ENCODE data around the gene OAT. TPM values are rescaled to one million over a fixed set of nuclear protein-coding genes. Genes with fewer than 3 reads are reported as not detected.

Gene OAT
- total RNA-seq, 1 donor from 2014 or later, result 54.2 TPM

GRCh38 chr10:124351481-124352220 is 67.1 kb downstream of the OAT start:
- H3K4me1 ChIP-seq, result peaks cover 10% of the 10 kb centered on the region
- H3K4me3 ChIP-seq, result no peak overlapping the region
- H3K9me3 ChIP-seq, result no peaks in the 10 kb centered on the region
- no peaks in the 10 kb centered on the region for H3K36me3 ChIP-seq
- TF ChIP-seq, protein P1, sequence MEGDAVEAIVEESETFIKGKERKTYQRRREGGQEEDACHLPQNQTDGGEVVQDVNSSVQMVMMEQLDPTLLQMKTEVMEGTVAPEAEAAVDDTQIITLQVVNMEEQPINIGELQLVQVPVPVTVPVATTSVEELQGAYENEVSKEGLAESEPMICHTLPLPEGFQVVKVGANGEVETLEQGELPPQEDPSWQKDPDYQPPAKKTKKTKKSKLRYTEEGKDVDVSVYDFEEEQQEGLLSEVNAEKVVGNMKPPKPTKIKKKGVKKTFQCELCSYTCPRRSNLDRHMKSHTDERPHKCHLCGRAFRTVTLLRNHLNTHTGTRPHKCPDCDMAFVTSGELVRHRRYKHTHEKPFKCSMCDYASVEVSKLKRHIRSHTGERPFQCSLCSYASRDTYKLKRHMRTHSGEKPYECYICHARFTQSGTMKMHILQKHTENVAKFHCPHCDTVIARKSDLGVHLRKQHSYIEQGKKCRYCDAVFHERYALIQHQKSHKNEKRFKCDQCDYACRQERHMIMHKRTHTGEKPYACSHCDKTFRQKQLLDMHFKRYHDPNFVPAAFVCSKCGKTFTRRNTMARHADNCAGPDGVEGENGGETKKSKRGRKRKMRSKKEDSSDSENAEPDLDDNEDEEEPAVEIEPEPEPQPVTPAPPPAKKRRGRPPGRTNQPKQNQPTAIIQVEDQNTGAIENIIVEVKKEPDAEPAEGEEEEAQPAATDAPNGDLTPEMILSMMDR (IDR thresholded peaks at IDR 0.05), result no peak
- DNase-seq, result no peak
- H3K27me3 ChIP-seq (ENCODE audit: low read depth), result peaks cover 3% of the 10 kb centered on the region
- no peak for ATAC-seq
- H3K27ac ChIP-seq, result no peak overlapping the region
- intact Hi-C loops (cut with DNase I), result no loop called here

DNA sequence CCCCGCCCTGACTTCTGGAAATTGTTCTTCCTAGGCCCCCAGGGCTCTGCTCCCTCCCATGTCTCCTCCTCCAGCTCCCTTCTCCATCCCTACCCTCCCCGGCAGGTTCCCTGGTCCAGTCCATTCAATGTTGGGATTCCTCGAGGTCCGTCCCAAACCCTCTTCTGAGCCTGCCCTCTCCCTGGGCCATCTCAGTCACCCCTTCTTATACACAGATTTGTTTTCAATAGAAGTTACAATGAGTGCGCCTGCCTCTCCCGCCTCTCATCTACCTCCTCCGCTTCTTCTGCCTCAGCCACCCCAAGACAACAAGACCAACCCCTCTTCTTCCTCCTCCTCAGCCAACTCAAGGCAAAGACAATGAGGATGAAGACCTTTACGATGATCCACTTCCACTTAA is 67.9 kb downstream of the OAT start:
- TF ChIP-seq, protein P1 (IDR thresholded peaks at IDR 0.05), result no peak
- intact Hi-C loops (cut with DNase I), result no loop called here
- Histone ChIP-seq H3K4me1 (peaks cover 10% of the 10 kb centered on the region), H3K36me3 (no peaks in the 10 kb centered on the region), H3K27me3 (ENCODE audit: low read depth) (peaks cover 3% of the 10 kb centered on the region), H3K9me3 (no peaks in the 10 kb centered on the region), H3K4me3 (no peak overlapping the region), H3K27ac (no peak overlapping the region)
- ATAC-seq, result no peak
- no peak for DNase-seq

DNA sequence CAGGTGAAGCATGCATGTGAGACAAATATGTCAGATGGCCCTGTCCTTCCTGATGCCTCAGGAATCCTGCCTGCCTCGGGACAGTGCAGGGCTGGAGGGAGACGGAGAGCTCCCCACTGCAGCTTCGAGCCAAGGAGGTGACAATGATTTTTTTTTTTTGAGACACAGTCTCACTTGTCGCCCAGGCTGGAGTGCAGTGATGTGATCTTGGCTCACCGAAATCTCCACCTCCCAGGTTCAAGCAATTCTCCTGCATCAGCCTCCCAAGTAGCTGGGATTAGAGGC is 68.8 kb downstream of the OAT start:
- no peaks in the 10 kb centered on the region for H3K36me3 ChIP-seq
- H3K9me3 ChIP-seq, result no peaks in the 10 kb centered on the region
- peaks cover 3% of the 10 kb centered on the region for H3K27me3 ChIP-seq (ENCODE audit: low read depth)
- ATAC-seq (no peak), DNase-seq (no peak)
- H3K4me1 ChIP-seq, result peaks cover 6% of the 10 kb centered on the region
- H3K4me3 ChIP-seq, result no peak overlapping the region
- intact Hi-C loops (cut with DNase I), result no loop called here
- TF ChIP-seq, protein P1 (IDR thresholded peaks at IDR 0.05), result no peak
- H3K27ac ChIP-seq, result no peak overlapping the region

DNA sequence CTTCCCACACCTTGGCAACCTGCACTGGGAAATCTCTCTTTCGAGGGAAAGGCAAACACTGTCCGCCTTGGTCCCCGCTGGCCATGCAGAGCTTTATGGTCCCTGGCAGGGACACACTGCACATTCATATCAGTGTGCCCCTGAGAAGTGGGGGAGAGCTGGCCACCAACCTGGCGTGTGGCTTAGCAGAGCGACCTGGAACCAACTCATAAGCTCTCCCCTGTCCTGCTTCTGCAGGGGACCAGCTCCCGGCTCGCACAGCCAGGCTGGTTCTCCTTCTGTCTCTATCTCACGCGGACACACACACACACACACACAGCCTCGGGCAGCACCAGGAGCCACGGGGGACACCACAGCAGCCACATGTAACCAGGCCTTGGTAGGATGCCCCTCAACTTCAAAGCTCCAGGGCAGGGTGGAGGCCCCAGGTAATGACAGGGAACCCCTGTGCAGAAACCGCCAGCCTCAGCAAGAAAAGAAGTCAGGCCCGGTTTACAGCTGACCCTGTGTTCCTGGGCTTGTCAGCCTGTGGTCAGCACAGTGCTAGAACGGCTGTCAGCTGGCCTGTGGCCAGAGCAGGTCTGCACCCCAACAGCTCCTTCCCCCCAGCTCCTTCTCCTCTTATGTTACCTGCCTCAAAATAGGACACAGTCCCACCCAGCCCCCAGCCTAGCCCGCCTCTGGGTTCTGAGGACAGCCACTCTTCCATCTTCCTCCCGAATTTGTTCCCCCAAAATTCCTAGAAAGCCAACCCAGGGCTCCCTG is 69.3 kb downstream of the OAT start:
- ATAC-seq (no peak), DNase-seq (no peak)
- Histone ChIP-seq H3K27ac (no peak overlapping the region), H3K4me1 (peaks cover 1% of the 10 kb centered on the region), H3K9me3 (no peaks in the 10 kb centered on the region), H3K27me3 (ENCODE audit: low read depth) (peaks cover 3% of the 10 kb centered on the region), H3K36me3 (no peaks in the 10 kb centered on the region), H3K4me3 (no peak overlapping the region)
- intact Hi-C loops (cut with DNase I), result no loop called here
- TF ChIP-seq, protein P1 (IDR thresholded peaks at IDR 0.05), result no peak

DNA sequence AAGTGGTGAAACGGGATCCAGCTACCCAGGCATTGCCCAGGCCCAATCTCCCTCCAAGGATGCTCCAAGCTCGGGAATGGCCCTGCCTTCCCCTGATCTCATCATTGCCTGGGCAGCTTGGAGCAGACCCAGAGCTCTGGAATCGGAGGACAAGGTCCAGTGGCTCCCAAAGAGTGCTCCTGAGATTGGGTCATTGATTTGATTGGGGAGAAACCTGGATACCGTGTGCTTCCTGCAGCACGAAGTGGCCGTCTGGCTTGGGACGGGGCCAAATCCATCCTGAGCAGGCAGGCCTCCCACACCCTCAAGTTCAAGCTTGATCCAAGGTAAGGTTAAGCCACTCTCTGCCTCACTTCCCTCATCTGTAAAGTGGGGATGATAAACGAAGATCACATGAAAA is 69.9 kb downstream of the OAT start:
- TF ChIP-seq, protein P1 (IDR thresholded peaks at IDR 0.05), result no peak
- ATAC-seq, result no peak
- intact Hi-C loops (cut with DNase I), result no loop called here
- Histone ChIP-seq H3K36me3 (no peaks in the 10 kb centered on the region), H3K27me3 (ENCODE audit: low read depth) (no peaks in the 10 kb centered on the region), H3K9me3 (no peaks in the 10 kb centered on the region), H3K27ac (no peak overlapping the region), H3K4me3 (no peak overlapping the region), H3K4me1 (no peaks in the 10 kb centered on the region)
- no peak for DNase-seq
